ENCODE measurements around the gene ZBTB22.
A peak's percentile ranks its signal among the peaks of the same experiment; 100 is the strongest.
"Not testable (repeated sequence)": the region's sequence is repeated elsewhere in the genome, so short reads cannot be mapped to it uniquely, and the experiment has no call there.

Gene ZBTB22

DNA sequence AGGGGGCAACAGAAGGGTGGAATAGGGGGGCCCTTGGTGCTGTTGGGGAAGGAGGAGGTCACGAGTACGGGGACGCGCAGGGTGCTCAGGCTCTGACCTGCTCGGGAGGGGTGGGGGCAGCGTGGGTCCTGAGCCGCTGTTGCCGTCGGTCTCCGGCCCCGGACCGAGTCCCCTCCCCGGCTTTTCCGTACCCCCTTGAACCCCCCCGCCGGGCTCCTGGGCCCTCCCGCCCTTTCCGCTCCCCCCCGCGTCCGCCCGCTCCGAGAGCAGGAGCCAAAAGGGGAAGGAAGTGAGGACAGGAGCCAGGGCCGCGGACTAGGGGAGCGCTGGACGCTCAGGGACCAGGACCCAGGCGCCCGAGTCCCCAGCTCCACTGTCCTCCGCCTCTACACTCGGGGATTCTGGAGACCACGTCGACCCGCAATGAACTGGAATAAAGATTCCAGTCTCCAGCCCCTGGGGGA lies 18.7 kb downstream of the ZBTB22 start, which contains the start of gene RGL2:
TSS of gene RGL2 (minus strand) at position 170 of the 464 bp plus-strand sequence. CDS start 332 bp downstream, outside the sequence.
- no peak for DNase-seq

DNA sequence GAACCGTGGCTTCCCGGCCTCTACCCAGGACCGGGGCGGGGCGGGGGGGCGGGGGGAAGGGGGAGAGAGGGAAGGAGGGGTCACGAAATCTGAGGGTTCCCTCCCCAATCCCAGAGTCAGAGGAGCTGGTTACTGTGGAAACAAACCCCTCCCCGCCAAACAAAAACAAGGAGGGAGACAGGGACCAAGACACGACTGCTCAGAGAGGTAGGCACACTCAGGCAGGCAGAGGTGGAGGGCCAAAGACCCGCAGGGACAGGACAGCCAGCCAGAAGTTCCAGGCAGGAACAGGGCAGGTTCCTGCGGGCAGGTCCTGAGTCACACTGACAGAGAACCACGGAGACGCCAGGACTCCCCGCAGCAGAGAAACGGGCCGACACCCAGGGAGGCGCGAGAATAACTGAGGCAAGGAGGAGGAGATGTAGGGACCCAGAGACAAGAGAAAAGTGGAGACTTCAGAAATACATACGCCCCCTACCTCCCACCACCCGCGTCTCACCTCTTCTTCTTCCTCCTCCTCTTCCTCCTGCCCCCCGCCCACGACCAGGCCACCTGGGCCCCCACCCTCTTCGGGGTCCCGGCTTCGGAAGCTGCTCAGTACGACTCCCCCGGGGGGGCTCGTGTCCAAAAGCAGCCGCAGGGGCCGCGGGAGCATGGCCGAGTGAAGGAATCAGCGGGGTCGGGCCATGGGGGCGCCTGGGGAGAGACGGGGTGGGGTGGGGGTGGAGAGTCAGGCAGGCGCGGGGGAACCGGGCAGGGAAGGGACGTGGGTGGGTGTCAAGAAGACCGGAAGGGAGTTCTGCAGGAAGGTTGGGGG lies 19.4 kb downstream of the ZBTB22 start:
- peak; percentile 21 for DNase-seq

DNA sequence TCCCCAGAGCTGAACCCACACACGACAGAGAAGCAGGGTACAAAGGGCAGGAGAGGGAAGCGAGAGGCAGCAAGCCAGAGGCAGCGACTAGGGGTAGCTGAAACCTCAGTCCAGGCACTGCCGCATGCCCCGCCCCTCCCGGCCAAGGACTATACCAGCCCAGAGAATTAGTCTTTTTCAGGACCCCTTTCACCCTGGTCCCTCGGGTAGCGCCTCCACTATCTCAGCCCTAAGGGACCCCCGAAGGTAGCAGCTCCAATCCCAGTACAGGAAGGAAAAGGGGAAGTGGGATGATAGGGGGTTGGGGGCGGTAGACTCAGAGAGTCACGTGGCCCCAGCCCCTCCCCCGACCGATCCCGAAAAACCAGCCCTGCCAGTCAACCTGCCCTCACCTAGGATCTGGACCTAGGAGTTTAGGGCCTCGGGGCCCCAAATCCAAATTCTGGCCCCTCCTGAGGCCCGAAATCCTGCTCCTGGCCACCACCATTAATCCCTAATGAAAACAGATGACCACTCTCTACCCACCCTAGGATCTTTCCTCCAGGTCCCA lies 20.1 kb downstream of the ZBTB22 start:
- DNase-seq, result no peak

GRCh38 chr6:33296797-33297405 lies 20.6 kb downstream of the ZBTB22 start:
- DNase-seq, result no peak

DNA sequence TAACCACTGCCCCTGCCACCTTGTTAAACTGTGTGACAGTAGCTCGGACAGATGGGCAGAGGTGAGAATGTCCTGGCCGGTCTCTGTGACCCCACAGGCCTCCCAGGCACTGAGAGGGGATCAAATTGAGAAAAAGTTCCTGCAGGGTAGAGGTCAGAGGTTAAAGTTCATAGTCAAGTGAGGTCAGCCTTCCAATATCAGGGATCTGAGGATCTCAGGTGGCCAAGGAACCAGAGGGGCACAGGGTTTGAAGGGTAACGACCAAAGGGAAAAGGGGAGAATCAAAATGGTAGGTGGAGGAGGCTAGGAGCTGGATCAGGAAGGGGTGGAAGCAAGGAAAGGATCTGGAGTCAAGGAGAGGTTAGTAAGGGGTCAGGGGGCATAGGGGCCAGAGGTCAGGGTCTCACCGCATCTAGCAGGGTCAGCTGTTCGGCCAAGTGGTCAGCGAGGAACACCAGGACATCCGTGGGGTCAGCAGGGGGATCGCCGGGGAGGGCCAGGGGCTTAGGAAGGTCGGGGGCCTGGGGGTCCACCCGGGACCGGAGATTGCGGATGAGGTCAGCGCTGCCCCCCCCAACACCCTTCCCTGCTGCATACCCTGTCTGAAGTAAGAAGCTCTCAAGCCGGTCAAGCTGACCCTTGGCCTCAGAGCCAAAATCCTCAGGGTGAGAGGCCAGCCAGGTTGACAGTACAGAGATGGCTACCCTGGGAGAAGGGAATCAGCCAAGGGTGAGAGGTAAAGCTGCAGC lies 21.7 kb downstream of the ZBTB22 start:
- DNase-seq, result no peak

GRCh38 chr6:33294086-33294823 lies 23.3 kb downstream of the ZBTB22 start:
- no peak for DNase-seq

DNA sequence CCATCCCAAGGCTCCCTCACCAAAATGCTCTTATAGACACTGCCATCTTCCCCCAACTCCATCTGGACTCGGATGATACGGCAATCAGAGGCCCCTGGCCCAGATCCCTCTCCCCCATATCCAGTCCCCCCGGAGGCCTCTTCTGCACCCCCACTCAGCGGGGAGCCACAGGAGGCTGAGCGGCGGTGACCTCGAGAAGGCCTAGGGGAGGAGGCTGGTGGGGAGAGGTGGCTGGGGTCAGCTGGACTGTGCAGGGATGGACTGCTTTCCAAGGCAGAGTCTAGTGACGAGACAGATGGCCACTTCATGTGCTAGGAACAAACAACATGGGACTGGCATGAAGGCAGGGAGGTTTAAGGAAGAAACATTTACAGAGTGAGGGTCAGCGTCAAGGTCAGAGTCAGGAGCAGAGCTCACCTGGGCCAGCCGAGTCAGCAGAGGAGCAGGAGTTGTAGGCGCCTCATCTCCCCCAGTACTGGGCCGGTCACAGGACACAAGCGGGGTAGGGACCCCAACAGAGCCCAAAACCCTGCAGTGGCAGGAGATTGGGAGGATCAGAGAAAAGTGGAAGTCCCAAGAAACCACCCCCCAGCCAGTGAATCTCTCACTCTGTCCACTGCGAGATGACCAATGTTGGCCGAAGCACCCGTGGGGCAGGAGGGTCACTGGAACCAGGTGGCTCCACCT lies 24.4 kb downstream of the ZBTB22 start:
- no peak for DNase-seq

GRCh38 chr6:33290459-33290858 lies 27.1 kb downstream of the ZBTB22 start:
- no peak for DNase-seq

- no peak for DNase-seq
These were observed 27.7 kb downstream of the ZBTB22 start for GRCh38 chr6:33289784-33290315.

DNA sequence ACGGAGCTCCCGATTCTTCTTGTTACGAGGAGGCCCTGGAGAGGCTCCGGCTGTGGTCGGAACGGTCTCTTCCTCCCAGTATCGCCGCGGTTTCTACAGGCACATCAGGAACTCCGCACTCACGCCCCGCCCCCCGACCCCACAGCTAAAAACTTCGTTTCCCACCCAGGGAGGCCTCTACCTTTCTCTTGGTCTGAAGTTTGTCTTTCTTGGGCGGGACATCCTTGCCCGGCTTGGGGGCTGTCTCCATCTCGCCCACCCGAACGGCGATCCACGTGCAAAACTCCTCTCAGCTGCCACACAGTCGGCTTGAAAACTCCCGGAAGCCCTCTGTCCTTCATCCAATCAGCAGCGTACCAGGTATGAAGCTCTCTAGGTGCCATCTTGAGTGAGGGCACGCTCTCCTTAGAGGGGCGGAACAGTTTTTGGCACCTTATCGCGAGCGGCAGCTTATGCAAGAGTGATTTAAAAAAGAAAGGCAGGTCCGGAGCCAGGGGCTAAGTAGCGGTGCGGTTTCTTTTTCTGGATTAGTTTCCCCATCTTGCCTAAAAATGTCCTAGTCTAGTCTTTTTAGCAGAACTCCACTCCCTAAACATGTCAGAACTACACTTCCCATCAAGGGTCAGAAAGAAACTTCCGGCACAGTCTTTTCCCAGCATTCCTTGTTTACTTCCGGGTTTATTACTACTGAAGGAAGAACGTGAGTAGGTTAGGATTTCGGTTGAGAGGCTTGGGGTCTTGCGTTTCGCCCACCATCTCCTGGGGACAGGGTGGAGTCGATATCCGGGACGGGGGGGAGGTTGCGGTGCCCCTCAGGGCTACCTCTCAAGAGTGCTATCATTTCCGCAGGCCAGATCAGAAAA lies 28.4 kb downstream of the ZBTB22 start, which contains the start of the genes PFDN6 and WDR46:
TSS of gene PFDN6 (plus strand) at position 681 of the 863 bp plus-strand sequence. CDS start 256 bp downstream, outside the sequence.
TSS of gene WDR46 (minus strand) at position 319 of the 863 bp plus-strand sequence. CDS start at position 250, 69 bp downstream.
- DNase-seq, result peak; percentile 94

DNA sequence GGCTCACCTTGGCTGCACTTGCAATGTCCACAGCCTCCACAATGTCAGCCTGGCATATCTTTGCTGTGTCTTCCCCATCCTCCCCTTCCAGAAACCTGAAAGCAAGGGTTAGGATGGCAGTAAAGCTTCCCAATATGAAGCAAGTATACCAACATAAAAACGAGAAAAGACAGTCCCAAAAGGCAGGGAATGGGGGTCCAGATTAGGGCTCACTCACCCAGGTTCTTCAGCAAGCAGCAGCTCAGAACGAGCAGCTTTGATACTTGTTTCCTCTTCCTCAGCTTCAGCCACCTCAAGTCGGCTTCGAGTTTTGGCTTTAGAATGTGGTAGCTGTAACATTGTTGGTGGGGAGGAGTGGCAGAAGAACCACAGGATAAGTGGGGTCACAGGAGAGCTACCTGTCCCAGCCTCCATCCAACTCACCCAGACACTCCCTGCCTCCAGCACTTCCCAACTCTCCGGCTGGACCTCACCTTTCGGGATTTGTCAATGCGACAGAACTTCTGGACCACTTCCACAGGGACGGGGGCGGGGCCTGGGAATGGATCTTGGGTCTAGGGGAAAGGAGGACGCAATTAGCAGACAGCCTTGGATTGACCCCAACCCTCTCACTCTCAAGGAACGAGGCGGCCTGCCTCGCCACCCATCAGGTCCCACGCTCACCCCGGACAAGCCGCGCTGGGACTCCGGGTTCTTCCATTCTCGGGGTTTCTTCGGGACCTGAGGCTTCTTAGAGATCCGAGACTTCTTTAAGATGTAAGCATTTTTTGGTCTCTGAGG lies 29.2 kb downstream of the ZBTB22 start:
- DNase-seq, result no peak

- no peak for DNase-seq
These were observed 30.3 kb downstream of the ZBTB22 start for GRCh38 chr6:33286946-33287914.

GRCh38 chr6:33285214-33285613 lies 32.3 kb downstream of the ZBTB22 start:
- DNase-seq, result not testable (repeated sequence)

GRCh38 chr6:33280539-33280938 lies 37.0 kb downstream of the ZBTB22 start:
- DNase-seq, result no peak

- DNase-seq, result peak; percentile 62
These were observed 37.5 kb downstream of the ZBTB22 start for GRCh38 chr6:33279971-33280511.

DNA sequence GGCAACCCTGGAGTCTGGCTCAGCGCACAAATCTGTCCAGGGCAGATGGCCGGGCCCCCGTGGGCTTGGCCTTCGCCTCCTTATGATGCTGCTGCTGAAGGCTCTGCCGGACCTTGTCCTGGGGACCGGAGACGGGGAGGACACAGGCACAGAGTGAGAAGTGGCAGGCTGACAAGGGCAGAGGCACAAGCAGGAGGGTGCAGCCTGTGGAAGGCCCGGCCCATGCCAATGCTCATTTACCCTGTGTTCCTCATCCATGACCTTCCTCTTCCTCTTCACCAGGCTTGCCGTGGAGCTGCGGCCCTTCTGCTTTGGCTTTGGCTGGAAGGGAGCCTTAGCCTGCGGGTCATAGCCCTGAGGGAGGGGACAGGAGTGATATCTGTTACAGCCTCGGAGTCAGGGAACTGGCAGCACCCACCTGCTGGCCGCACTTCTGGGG lies 38.3 kb downstream of the ZBTB22 start:
- DNase-seq, result no peak

DNA sequence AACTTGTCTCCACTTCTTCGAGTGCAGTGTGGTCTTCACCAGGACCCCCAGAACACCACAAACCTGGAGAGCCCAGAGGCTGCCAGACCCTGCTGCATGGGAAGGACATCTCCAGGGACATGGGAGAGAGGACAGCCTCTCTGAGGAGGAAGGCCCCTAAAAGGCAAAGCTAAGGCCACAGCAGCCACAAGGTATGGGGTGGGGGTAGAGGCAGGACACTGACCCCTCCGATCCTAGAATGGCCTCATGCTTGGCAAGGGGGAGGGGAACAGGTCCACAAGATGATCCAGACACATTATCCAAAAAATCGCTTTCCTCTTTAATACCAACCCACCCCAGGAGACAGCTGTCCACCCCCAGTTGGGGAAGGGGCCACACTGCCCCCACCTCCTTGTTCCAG lies 38.7 kb downstream of the ZBTB22 start:
- no peak for DNase-seq

- DNase-seq, result no peak
These were observed 39.2 kb downstream of the ZBTB22 start for GRCh38 chr6:33278392-33278741.

Data from DMS 273 treated with DMSO at 0.1 percent for 48 hours (cell line).